Left ventricle myocardium inferior (tissue), 1 donor: ENCODE results near the gene ZNF668. TPM values are rescaled to one million over a fixed set of nuclear protein-coding genes. Genes with fewer than 3 reads are reported as not detected.
A peak's percentile ranks its signal among the peaks of the same experiment; 100 is the strongest.

Experiments used
- DNase-seq: peaks from one replicate; pipeline ENCODE4 v3.0.0-alpha.2; 2020
- H3K27ac ChIP-seq: fragments of 200-600 bp; replicated peaks from 2 replicates; pipeline ENCODE4 v1.8.0; 2021
- H3K27me3 ChIP-seq: fragments of 200-600 bp; 2 replicates; pipeline ENCODE4 v1.8.0; 2021; ENCODE audit warnings: low read depth
- H3K36me3 ChIP-seq: fragments of 200-600 bp; 2 replicates; pipeline ENCODE4 v1.8.0; 2021
- H3K4me1 ChIP-seq: fragments of 200-600 bp; 2 replicates; pipeline ENCODE4 v1.8.0; 2021
- H3K4me3 ChIP-seq: fragments of 200-600 bp; 2 replicates; pipeline ENCODE4 v1.8.0; 2021; ENCODE audit warnings: mild to moderate bottlenecking, moderate library complexity
- H3K9me3 ChIP-seq: fragments of 200-600 bp; replicated peaks from 2 replicates; pipeline ENCODE4 v1.8.0; 2021
- intact Hi-C: fragments of 100-400 bp; cut with micrococcal nuclease; formaldehyde crosslinking; loops from one replicate; pipeline ENCODE4 v1.11.0; 2022
- total RNA-seq: library from RNA; stranded (reverse); fragmentation: NEBNext Ultra II Directional; extraction: Animal tissue kit (Norgen Biotek cat#: 25700); gene quantifications from one replicate; pipeline ENCODE4 v1.2.1, GENCODE V29; 2021
- TF ChIP-seq, protein P1 (sequence below): fragments of 200-600 bp; IDR thresholded peaks from 2 replicates; pipeline ENCODE4 v1.8.0; 2021; ENCODE audit warnings: antibody characterized with exemption, mild to moderate bottlenecking, borderline replicate concordance
- donor health status: DM: no; HTN: yes; CAD: no; lungs with severe emphysema.

The ZNF668 gene
- total RNA-seq, 1 donor from 2014 or later = 5.3 TPM

- peak overlapping the region; percentile 93 for H3K4me3 ChIP-seq
- H3K36me3 ChIP-seq = peaks cover 23% of the 10 kb centered on the region
- TF ChIP-seq, protein P1, sequence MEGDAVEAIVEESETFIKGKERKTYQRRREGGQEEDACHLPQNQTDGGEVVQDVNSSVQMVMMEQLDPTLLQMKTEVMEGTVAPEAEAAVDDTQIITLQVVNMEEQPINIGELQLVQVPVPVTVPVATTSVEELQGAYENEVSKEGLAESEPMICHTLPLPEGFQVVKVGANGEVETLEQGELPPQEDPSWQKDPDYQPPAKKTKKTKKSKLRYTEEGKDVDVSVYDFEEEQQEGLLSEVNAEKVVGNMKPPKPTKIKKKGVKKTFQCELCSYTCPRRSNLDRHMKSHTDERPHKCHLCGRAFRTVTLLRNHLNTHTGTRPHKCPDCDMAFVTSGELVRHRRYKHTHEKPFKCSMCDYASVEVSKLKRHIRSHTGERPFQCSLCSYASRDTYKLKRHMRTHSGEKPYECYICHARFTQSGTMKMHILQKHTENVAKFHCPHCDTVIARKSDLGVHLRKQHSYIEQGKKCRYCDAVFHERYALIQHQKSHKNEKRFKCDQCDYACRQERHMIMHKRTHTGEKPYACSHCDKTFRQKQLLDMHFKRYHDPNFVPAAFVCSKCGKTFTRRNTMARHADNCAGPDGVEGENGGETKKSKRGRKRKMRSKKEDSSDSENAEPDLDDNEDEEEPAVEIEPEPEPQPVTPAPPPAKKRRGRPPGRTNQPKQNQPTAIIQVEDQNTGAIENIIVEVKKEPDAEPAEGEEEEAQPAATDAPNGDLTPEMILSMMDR = no peak
- peak overlapping the region; percentile 92 for H3K27ac ChIP-seq
- peak; percentile 93 for DNase-seq
- peaks cover 43% of the 10 kb centered on the region for H3K4me1 ChIP-seq
- no peaks in the 10 kb centered on the region for H3K27me3 ChIP-seq
- intact Hi-C loops = loop anchor here (5.0 kb wide), 1 partner anchor 41 kb away; the partner anchor contains the start of gene STX4
- no peaks in the 10 kb centered on the region for H3K9me3 ChIP-seq
Measured at GRCh38 chr16:31073142-31073969, 684 bp downstream of the ZNF668 start.

DNA sequence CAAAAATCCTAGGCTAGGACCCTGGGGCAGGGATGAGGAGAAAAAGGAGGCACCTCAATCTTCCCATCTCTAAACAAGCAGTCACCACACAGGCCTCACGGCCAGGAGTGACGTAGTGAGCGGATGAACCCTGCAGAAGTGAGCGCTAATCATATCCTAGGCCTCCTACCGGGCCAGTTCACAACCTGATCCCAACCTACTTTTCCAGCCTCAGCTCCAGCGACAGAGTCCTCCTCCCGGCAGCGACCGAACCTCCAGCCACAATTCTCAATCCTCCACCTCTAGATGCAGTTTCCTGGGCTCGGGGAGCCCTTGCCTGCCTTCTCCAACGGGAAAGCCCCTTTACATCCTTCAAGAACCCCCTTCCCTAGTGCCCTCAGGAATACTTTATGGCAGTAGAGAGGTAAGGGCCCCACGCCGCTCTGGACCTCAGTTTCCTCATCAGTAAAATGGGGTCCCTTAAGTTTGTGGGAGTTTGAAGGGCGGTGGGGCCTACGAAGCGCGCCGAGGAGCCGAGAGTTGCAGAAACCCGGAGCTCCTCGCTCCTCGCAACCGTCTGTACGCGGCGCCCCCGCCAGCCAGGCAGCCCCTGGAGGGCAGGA is 1.4 kb downstream of the ZNF668 start:
- intact Hi-C loops = loop anchor here (5.0 kb wide), 1 partner anchor 40 kb away; the partner anchor contains the start of gene STX4
- no peak for DNase-seq
- H3K4me3 ChIP-seq = peak overlapping the region; percentile 93
- no peaks in the 10 kb centered on the region for H3K9me3 ChIP-seq
- peaks cover 16% of the 10 kb centered on the region for H3K36me3 ChIP-seq
- peak overlapping the region; percentile 92 for H3K27ac ChIP-seq
- no peaks in the 10 kb centered on the region for H3K27me3 ChIP-seq
- TF ChIP-seq, protein P1 = no peak
- H3K4me1 ChIP-seq = peaks cover 43% of the 10 kb centered on the region

DNA sequence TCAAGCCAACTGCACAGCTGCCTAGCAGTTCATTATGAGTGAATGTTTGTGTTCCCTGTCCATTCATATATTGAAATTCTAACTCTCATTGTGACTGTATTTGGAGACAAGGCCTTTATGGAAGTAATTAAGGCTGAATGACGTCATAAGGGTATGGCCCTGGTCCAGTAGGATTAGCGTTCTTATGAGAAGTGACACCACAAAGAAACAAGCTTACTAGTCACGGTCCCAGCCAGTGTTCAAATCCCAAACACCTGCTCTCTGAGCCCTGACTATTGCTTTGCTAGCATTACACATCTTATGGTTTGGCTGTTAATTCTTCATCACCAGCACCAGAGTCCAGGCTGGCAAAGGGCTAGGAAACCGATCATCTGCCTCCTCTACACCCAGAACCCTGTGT is 2.2 kb downstream of the ZNF668 start:
- peak overlapping the region; percentile 93 for H3K4me3 ChIP-seq
- H3K27me3 ChIP-seq = no peaks in the 10 kb centered on the region
- H3K4me1 ChIP-seq = peaks cover 43% of the 10 kb centered on the region
- peaks cover 8% of the 10 kb centered on the region for H3K36me3 ChIP-seq
- H3K27ac ChIP-seq = peak overlapping the region; percentile 92
- intact Hi-C loops = loop anchor here (5.0 kb wide), 1 partner anchor 40 kb away; the partner anchor contains the start of gene STX4
- TF ChIP-seq, protein P1 = no peak
- H3K9me3 ChIP-seq = no peaks in the 10 kb centered on the region
- no peak for DNase-seq

DNA sequence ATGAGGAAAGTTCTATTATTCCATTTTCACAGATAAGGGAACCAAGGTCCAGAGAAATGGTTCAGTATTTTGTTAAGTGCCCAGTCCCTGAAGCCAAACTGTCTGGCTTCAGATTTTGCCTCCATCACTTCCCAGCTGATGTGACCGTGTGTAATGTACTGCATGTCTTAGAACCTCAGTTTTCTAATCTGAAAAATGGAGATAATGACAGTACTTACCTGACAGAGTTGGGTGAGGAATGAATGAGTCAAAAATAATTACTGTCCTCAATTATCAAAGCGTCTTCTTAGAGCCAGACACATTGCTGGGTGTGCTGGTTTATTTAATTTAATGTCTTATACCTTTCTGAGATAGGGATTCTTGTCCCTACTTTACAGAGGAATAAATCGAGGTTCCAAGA is 6.7 kb downstream of the ZNF668 start:
- TF ChIP-seq, protein P1 = no peak
- H3K27me3 ChIP-seq = no peaks in the 10 kb centered on the region
- H3K36me3 ChIP-seq = peaks cover 10% of the 10 kb centered on the region
- intact Hi-C loops = no loop called here
- no peak overlapping the region for H3K4me3 ChIP-seq
- no peak for DNase-seq
- H3K27ac ChIP-seq = no peak overlapping the region
- peaks cover 32% of the 10 kb centered on the region for H3K4me1 ChIP-seq
- H3K9me3 ChIP-seq = no peaks in the 10 kb centered on the region

DNA sequence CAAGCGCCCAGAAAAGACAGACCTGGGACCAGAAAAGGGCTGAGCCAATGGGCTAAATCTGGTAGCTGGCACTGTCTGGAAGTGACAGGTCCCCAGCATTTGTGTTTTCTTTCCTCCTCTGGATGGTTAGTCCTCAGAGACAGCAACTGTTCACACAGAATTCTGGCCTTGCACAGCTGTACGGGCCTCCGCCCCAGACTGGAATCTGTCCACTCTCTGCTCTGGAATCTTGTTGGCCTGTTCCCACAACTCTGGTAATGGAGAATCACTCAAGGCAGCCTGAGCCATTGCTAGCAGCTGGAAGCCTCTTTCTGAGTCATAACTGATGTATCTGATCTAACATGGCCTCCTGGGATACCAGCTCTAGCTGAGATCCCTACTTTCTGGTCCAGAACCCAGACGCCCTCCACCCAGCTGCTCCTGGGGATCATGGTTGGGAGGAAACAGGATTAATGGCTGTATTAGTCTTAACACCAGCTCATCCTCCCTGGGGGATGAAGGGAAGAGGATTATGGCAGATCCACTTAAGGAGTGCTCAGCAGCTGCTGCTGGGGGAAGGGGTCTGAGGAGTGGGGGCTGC is 9.1 kb downstream of the ZNF668 start:
- no peak overlapping the region for H3K4me3 ChIP-seq
- intact Hi-C loops = no loop called here
- peaks cover 20% of the 10 kb centered on the region for H3K4me1 ChIP-seq
- H3K27me3 ChIP-seq = no peaks in the 10 kb centered on the region
- peak; percentile 68 for DNase-seq
- H3K27ac ChIP-seq = peak overlapping the region; percentile 78
- TF ChIP-seq, protein P1 = no peak
- no peaks in the 10 kb centered on the region for H3K9me3 ChIP-seq
- peaks cover 31% of the 10 kb centered on the region for H3K36me3 ChIP-seq
